DOHH2 (cell line): ENCODE measurements around the gene ANKS1B.
A peak's percentile ranks its signal among the peaks of the same experiment; 100 is the strongest.

Experiments
- H3F3A ChIP-seq: fragments of 200-600 bp; sonication (generic), shearing (Covaris generic); 2 replicates; pipeline ENCODE4 v1.6.0; 2016; ENCODE audit warnings: antibody characterized with exemption, mild to moderate bottlenecking; ENCODE audit not compliant: control insufficient read depth, insufficient read depth
- H3K27ac ChIP-seq: fragments of 200-600 bp; sonication (generic); 2 replicates; pipeline ENCODE4 v1.5.1; 2014; ENCODE audit warnings: low read depth, mild to moderate bottlenecking, low read length, moderate library complexity
- H3K27me3 ChIP-seq: fragments of 200-600 bp; sonication (generic); 2 replicates; pipeline ENCODE4 v1.6.1; 2014; ENCODE audit warnings: mild to moderate bottlenecking, low read length, mixed read lengths; ENCODE audit not compliant: control insufficient read depth
- H3K36me3 ChIP-seq: fragments of 200-600 bp; sonication (generic); 2 replicates; pipeline ENCODE4 v1.6.1; 2014; ENCODE audit warnings: mild to moderate bottlenecking, low read length, moderate library complexity, mixed read lengths; ENCODE audit not compliant: control insufficient read depth
- H3K4me1 ChIP-seq: fragments of 200-600 bp; sonication (generic); 2 replicates; pipeline ENCODE4 v1.6.1; 2014; ENCODE audit warnings: mild to moderate bottlenecking, low read length, mixed read lengths; ENCODE audit not compliant: control insufficient read depth
- H3K4me2 ChIP-seq: fragments of 200-600 bp; sonication (generic); 2 replicates; pipeline ENCODE4 v1.6.0; 2014; ENCODE audit warnings: mild to moderate bottlenecking, low read length, moderate library complexity
- H3K4me3 ChIP-seq: fragments of 200-600 bp; sonication (generic); 2 replicates; pipeline ENCODE4 v1.5.1; 2014; ENCODE audit warnings: mild to moderate bottlenecking, low read length, mixed read lengths
- H3K79me2 ChIP-seq: fragments of 200-600 bp; sonication (generic); 2 replicates; pipeline ENCODE4 v1.6.1; 2014; ENCODE audit warnings: mild to moderate bottlenecking, low read length, mixed read lengths; ENCODE audit not compliant: control insufficient read depth
- H3K9me2 ChIP-seq: fragments of 200-600 bp; sonication (generic); replicated peaks from 2 replicates; pipeline ENCODE4 v1.6.1; 2014; ENCODE audit warnings: mild to moderate bottlenecking, low read length, mixed read lengths; ENCODE audit not compliant: control insufficient read depth
- H3K9me3 ChIP-seq: fragments of 200-600 bp; sonication (generic); 2 replicates; pipeline ENCODE4 v1.6.1; 2014; ENCODE audit warnings: antibody characterized with exemption, low read length, mixed read lengths; ENCODE audit not compliant: control insufficient read depth, insufficient read depth
- H4K20me1 ChIP-seq: fragments of 200-600 bp; sonication (generic); 2 replicates; pipeline ENCODE4 v1.6.0; 2014; ENCODE audit warnings: low read depth, mild to moderate bottlenecking, antibody characterized with exemption, low read length, moderate library complexity; ENCODE audit not compliant: control insufficient read depth, insufficient read depth
- CTCF ChIP-seq: fragments of 200-600 bp; sonication (generic); IDR thresholded peaks from one replicate; pipeline ENCODE4 v1.5.1; 2014; ENCODE audit warnings: antibody characterized with exemption, mild to moderate bottlenecking, low read depth, low read length; ENCODE audit not compliant: poor library complexity, severe bottlenecking
- EZH2phosphoT487 ChIP-seq: fragments of 200-600 bp; sonication (generic); IDR thresholded peaks from 2 replicates; pipeline ENCODE4 v1.6.1; 2017; ENCODE audit warnings: borderline replicate concordance, mild to moderate bottlenecking, antibody characterized with exemption, low read length, moderate library complexity, mixed read lengths

The ANKS1B gene

DNA sequence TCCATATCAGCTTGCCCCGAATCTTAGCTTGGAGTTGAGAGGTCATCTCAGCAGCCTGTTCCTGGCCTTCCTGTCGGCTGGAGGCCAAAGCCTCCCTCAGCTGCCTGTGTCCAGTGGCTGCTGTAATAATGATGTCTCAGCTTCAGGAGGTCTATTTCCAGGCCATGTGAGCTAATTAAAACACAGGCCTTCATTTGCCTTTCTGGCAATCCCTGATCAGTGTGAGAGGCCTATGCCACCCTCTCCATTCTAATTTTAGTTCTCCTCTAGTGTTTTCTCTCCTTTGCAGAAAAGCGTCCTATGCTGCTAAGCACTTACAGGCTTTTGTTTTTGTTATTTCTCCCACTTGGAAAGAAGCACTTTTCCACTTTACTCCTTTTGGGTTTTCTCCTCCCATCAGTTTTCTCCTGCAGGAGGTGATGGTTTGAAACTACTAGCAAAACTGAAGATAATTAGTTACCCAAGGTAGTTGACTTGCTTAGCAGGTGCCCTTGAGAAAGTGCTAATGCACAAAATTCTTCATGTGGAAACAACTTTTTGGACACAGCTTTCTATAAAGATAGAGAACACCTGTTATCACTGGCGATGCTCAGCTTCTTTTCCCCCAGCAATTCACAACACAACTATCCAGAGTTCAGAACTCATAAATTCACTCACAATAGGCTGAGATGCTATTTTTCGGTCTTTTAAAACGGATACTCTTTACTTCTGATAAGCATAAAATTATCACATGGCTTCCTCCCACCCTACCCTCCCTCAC lies 592.5 kb downstream of the ANKS1B start:
- H3K4me3 ChIP-seq = peak overlapping the region; percentile 51
- H4K20me1 ChIP-seq = no peaks in the 10 kb centered on the region
- H3F3A ChIP-seq = peaks cover 38% of the 10 kb centered on the region
- H3K27ac ChIP-seq = peak overlapping the region; percentile 98
- peaks cover 88% of the 10 kb centered on the region for H3K4me1 ChIP-seq
- no peaks in the 10 kb centered on the region for H3K9me2 ChIP-seq
- H3K79me2 ChIP-seq = no peaks in the 10 kb centered on the region
- H3K9me3 ChIP-seq = peaks cover 53% of the 10 kb centered on the region
- no peaks in the 10 kb centered on the region for H3K27me3 ChIP-seq
- peaks cover 79% of the 10 kb centered on the region for H3K36me3 ChIP-seq
- H3K4me2 ChIP-seq = peak overlapping the region; percentile 79
- TF ChIP-seq EZH2phosphoT487 = no peak
- no peak for TF ChIP-seq CTCF

DNA sequence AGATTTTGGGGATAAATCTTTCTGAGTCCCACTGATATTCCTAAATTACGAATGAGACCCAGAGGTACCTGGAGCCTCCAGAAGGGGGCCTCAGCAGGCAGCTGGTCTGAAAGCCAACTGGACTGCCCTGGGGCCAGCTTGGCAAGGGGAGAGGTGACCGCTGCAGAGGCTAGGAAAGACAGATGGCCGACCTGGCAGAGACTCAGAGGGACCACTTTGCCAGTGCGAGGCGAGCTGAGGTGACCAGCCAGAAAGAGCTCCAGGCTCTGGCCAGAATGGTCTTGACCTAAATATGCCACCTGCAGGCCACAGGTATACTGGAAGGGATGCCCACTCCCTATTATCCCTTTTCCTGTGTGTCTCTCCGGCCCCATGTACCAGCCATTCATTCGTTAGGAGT lies 594.0 kb downstream of the ANKS1B start:
- Histone ChIP-seq H3K9me2 (no peaks in the 10 kb centered on the region), H3K4me3 (peak overlapping the region; percentile 51; the same call in 1 of the 2 replicates), H3K36me3 (peaks cover 65% of the 10 kb centered on the region), H3K9me3 (peaks cover 41% of the 10 kb centered on the region), H3K79me2 (no peaks in the 10 kb centered on the region), H3K27ac (peak overlapping the region; percentile 98), H3K4me1 (peaks cover 82% of the 10 kb centered on the region), H3F3A (peaks cover 38% of the 10 kb centered on the region), H3K4me2 (0 out of 2 replicates have a peak overlapping the region, but pooled peaks have one; percentile 79), H3K27me3 (no peaks in the 10 kb centered on the region), H4K20me1 (no peaks in the 10 kb centered on the region)
- TF ChIP-seq CTCF (peak; percentile 45), EZH2phosphoT487 (no peak)

DNA sequence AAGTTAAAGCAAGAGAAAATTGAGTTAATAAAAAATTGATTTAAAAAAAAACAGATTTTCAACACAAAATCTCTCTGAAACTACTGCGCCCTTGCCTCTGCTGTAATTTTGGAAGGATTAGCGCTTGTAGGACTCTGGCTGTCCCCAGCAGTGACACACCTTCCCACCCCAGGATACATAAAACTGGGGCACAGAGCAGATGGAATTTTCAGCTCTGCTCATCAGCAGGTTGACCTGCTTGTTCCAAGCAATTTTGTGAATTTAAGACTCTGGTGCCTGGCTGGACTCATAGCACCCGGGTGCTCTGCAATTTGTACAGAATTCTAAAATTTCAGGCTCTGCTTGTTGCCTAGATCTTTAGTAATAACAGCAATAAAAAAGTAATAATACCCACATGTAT lies 595.0 kb downstream of the ANKS1B start:
- H3F3A ChIP-seq = peaks cover 35% of the 10 kb centered on the region
- no peaks in the 10 kb centered on the region for H3K9me2 ChIP-seq
- no peak overlapping the region for H3K4me3 ChIP-seq
- H4K20me1 ChIP-seq = no peaks in the 10 kb centered on the region
- no peak for TF ChIP-seq EZH2phosphoT487
- TF ChIP-seq CTCF = no peak
- peaks cover 33% of the 10 kb centered on the region for H3K9me3 ChIP-seq
- H3K4me1 ChIP-seq = peaks cover 73% of the 10 kb centered on the region
- no peaks in the 10 kb centered on the region for H3K27me3 ChIP-seq
- H3K36me3 ChIP-seq = peaks cover 55% of the 10 kb centered on the region
- H3K79me2 ChIP-seq = no peaks in the 10 kb centered on the region
- H3K4me2 ChIP-seq = no peak overlapping the region
- H3K27ac ChIP-seq = no peak overlapping the region
